HepG2 (cell line): ENCODE data around the gene ADAT3. TPM values are rescaled to one million over a fixed set of nuclear protein-coding genes. Genes with fewer than 3 reads are reported as not detected.
"Not testable (repeated sequence)": the region's sequence is repeated elsewhere in the genome, so short reads cannot be mapped to it uniquely, and the experiment has no call there.

Experiments
- ATAC-seq: fragments of 200-7000 bp; cut with Tn5 transposase; 3 replicates; pipeline ENCODE4 v1.9.1; 2020; ENCODE audit warnings: mild to moderate bottlenecking, moderate library complexity
- BruUV-seq: library from RNA; stranded (reverse); fragments of 400-500 nt; replicated peaks from 2 replicates; lab custom pipeline; 2021; lab: Mats Ljungman, UMichigan
- CTCF ChIA-PET: fragments of 300-600 bp; formaldehyde crosslinking; extraction: SDS; loops from one replicate; lab custom pipeline; 2021; ENCODE audit warnings: low total read pairs, inconsistent platforms, low intra/inter-chr PET ratio; lab: Yijun Ruan, JAX
- POLR2A ChIA-PET: fragments of 350-600 bp; sonication (Branson Sonifier 250); formaldehyde crosslinking; loops from one replicate; lab custom pipeline; 2020; ENCODE audit warnings: antibody characterized with exemption, inconsistent platforms; lab: Yijun Ruan, JAX
- DNase-seq: peaks from one replicate; pipeline ENCODE4 v3.0.0-alpha.2; 2015; ENCODE audit warnings: low spot score
- FAIRE-seq: peaks from 3 replicates; lab custom pipeline; 2011; peaks lifted over from hg19 to GRCh38; lab: Jason Lieb, UNC
- H2AFZ ChIP-seq: one replicate; pipeline ENCODE4 v1.6.1; 2011; ENCODE audit warnings: low read length, inconsistent platforms
- H3K27ac ChIP-seq: fragments of 300-600 bp; 3 replicates; pipeline ENCODE4 v1.8.0; 2011; ENCODE audit warnings: mixed run types, mild to moderate bottlenecking, mixed read lengths, low read length, inconsistent platforms; ENCODE audit not compliant: insufficient read depth; ENCODE audit errors: extremely low read length
- H3K27me3 ChIP-seq, 2 experiments: fragments of 200-600 bp in 1 of 2; 2 replicates in 1 of 2; 3 replicates in 1 of 2; pipeline versions ENCODE4 v1.6.0 to v1.8.0; 2011; ENCODE audit warnings: low read length in 2 of 2, mild to moderate bottlenecking in 2 of 2, moderate library complexity in 2 of 2, inconsistent platforms in 1 of 2; ENCODE audit not compliant: insufficient read depth in 2 of 2, control insufficient read depth in 1 of 2
- H3K36me3 ChIP-seq, 2 experiments: fragments of 200-600 bp in 1 of 2; replicated peaks in 1 of 2; 2 replicates in 1 of 2; 3 replicates in 1 of 2; pipeline versions ENCODE4 v1.5.1 to v1.8.0; 2011; ENCODE audit warnings: low read length in 2 of 2, inconsistent platforms in 1 of 2; ENCODE audit not compliant: insufficient read depth in 2 of 2, control insufficient read depth in 1 of 2
- H3K4me1 ChIP-seq: 2 replicates; pipeline ENCODE4 v1.5.1; 2012; ENCODE audit warnings: low read length, inconsistent platforms; ENCODE audit not compliant: insufficient read depth
- H3K4me2 ChIP-seq: 2 replicates; pipeline ENCODE4 v1.6.0; 2011; ENCODE audit warnings: low read depth, low read length, inconsistent platforms
- H3K4me3 ChIP-seq, 3 experiments: fragments of 200-600 bp in 1 of 3; sonication (generic), shearing (Covaris generic) in 1 of 3; replicated peaks in 1 of 3; 2 replicates each; pipeline ENCODE4 v1.5.1; 2011 to 2016; ENCODE audit warnings: low read length in 3 of 3, inconsistent platforms in 2 of 3, low read depth in 2 of 3, mild to moderate bottlenecking in 2 of 3, control low read depth in 1 of 3, mixed read lengths in 1 of 3; ENCODE audit not compliant: insufficient read depth in 1 of 3
- H3K79me2 ChIP-seq: one replicate; pipeline ENCODE4 v1.6.1; 2011; ENCODE audit warnings: low read length, inconsistent platforms; ENCODE audit not compliant: insufficient read depth
- H3K9ac ChIP-seq: 2 replicates; pipeline ENCODE4 v1.6.0; 2011; ENCODE audit warnings: mild to moderate bottlenecking, low read depth, low read length, inconsistent platforms; ENCODE audit not compliant: insufficient read depth
- H3K9me3 ChIP-seq: 2 replicates; pipeline ENCODE4 v1.5.1; 2012; ENCODE audit warnings: mild to moderate bottlenecking, low read length
- H4K20me1 ChIP-seq: 2 replicates; pipeline ENCODE4 v1.6.0; 2011; ENCODE audit warnings: inconsistent platforms, mild to moderate bottlenecking, low read length, moderate library complexity; ENCODE audit not compliant: insufficient read depth
- WGBS: methylation state at CpG from one replicate; pipeline ENCODE4 v1.1.6; 2017; ENCODE audit warnings: low lambda C conversion rate; 5-methylcytosine and 5-hydroxymethylcytosine counted together
- in situ Hi-C: cut with HindIII; loops from 2 replicates; pipeline ENCODE4 v1.10.0; 2017; ENCODE audit warnings: low pct_unique_long_range_greater_than_20kb; ENCODE audit not compliant: extremely low pct_ligation_motif_present
- intact Hi-C: fragments of 100-400 bp; cut with micrococcal nuclease; formaldehyde crosslinking; loops from one replicate; pipeline ENCODE4 v1.10.0; 2022; ENCODE audit not compliant: unreplicated experiment
- polyA plus RNA-seq, 8 experiments: library from polyadenylated mRNA; depleted of rRNA in 3 of 8; stranded (reverse) in 7 of 8; unstranded in 1 of 8; fragments of >200 nt; fragmentation: Illumina TruSeq in 4 of 8; extraction: Trizol in 4 of 8; gene quantifications; 2 replicates each; pipeline versions ENCODE4 v1.2.1 to v1.2.3, GENCODE V29; 2011 to 2016; ENCODE audit warnings: low read depth in 4 of 8, missing spikeins in 1 of 8, mixed read lengths in 1 of 8; ENCODE audit not compliant: insufficient read depth in 1 of 8
- total RNA-seq, 5 experiments: library from RNA; depleted of rRNA; stranded (reverse); fragments of >200 nt; fragmentation: Illumina TruSeq; extraction: Trizol; gene quantifications; 2 replicates each; pipeline ENCODE4 v1.2.3, GENCODE V29; 2016; ENCODE audit warnings: low read depth in 1 of 5

Gene ADAT3
- total and polyA plus RNA-seq, 2 of the 13 experiments (the other 11 are each of a cell fraction or from before 2014, with no cell fraction given): 0.95 to 3.5 TPM

GRCh38 chr19:1877280-1877660 lies 27.9 kb upstream of the ADAT3 start:
- BruUV-seq: TSS peak; percentile 41
- peaks cover 32% of the 10 kb centered on the region for H3K4me1 ChIP-seq
- intact Hi-C loops, ATAC-seq, POLR2A ChIA-PET, CTCF ChIA-PET, H3K9ac ChIP-seq, DNase-seq, H3K4me2 ChIP-seq, H3K4me3 ChIP-seq, H3K36me3 ChIP-seq, H3K27ac ChIP-seq, H3K9me3 ChIP-seq, H4K20me1 ChIP-seq, H3K27me3 ChIP-seq, H2AFZ ChIP-seq, FAIRE-seq, in situ Hi-C loops: not testable (repeated sequence)
- WGBS: 97% methylated on average over 14 of the region's 47 CpGs
- H3K79me2 ChIP-seq: peaks cover 33% of the 10 kb centered on the region

- H3K36me3 ChIP-seq, ATAC-seq, CTCF ChIA-PET, BruUV-seq, H2AFZ ChIP-seq, POLR2A ChIA-PET, intact Hi-C loops, H3K27ac ChIP-seq, in situ Hi-C loops, H3K9me3 ChIP-seq, FAIRE-seq, DNase-seq, H3K4me2 ChIP-seq, H3K4me3 ChIP-seq, H3K9ac ChIP-seq, H3K27me3 ChIP-seq: not testable (repeated sequence)
- peaks cover 32% of the 10 kb centered on the region for H3K4me1 ChIP-seq
- H4K20me1 ChIP-seq: peaks cover 11% of the 10 kb centered on the region; the same call in 1 of the 2 replicates
- H3K79me2 ChIP-seq: peaks cover 39% of the 10 kb centered on the region
- 29% methylated on average over 1 of the region's 8 CpGs for WGBS
Measured at GRCh38 chr19:1878583-1878982, 26.6 kb upstream of the ADAT3 start.

- in situ Hi-C loops, DNase-seq, H3K36me3 ChIP-seq, FAIRE-seq, CTCF ChIA-PET, H3K4me2 ChIP-seq, BruUV-seq, H3K27me3 ChIP-seq, H3K27ac ChIP-seq, H3K9me3 ChIP-seq, H3K4me3 ChIP-seq, H3K9ac ChIP-seq, ATAC-seq, H2AFZ ChIP-seq, POLR2A ChIA-PET, intact Hi-C loops: not testable (repeated sequence)
- H3K4me1 ChIP-seq: peaks cover 27% of the 10 kb centered on the region
- H4K20me1 ChIP-seq: peaks cover 18% of the 10 kb centered on the region
- 97% methylated on average over 10 of the region's 17 CpGs for WGBS
- peaks cover 39% of the 10 kb centered on the region for H3K79me2 ChIP-seq
Measured at GRCh38 chr19:1879982-1880381, 25.2 kb upstream of the ADAT3 start.
